Astrocyte of the spinal cord (primary cell): ENCODE measurements around the gene LMCD1.
A peak's percentile ranks its signal among the peaks of the same experiment; 100 is the strongest.

Experiments used
- DNase-seq: peaks from one replicate; pipeline ENCODE4 v3.0.0; 2011; ENCODE audit warnings: low read depth, low spot score
- H3K4me3 ChIP-seq: 2 replicates; pipeline ENCODE4 v1.5.1; 2011; ENCODE audit warnings: low read depth, mild to moderate bottlenecking, low read length, moderate library complexity
- CTCF ChIP-seq: IDR thresholded peaks from 2 replicates; pipeline ENCODE4 v1.5.1; 2012; ENCODE audit warnings: low read depth, mild to moderate bottlenecking, low read length, inconsistent platforms
- in situ Hi-C: cut with HindIII; loops from 2 replicates; pipeline ENCODE4 v1.10.0; 2017; ENCODE audit warnings: low sequenced_read_pairs

LMCD1 gene

GRCh38 chr3:8604006-8604405, 102.4 kb downstream of the LMCD1 start:
- no peak overlapping the region for H3K4me3 ChIP-seq
- in situ Hi-C loops: no loop called here
- no peak for DNase-seq
- TF ChIP-seq CTCF: no peak

DNA sequence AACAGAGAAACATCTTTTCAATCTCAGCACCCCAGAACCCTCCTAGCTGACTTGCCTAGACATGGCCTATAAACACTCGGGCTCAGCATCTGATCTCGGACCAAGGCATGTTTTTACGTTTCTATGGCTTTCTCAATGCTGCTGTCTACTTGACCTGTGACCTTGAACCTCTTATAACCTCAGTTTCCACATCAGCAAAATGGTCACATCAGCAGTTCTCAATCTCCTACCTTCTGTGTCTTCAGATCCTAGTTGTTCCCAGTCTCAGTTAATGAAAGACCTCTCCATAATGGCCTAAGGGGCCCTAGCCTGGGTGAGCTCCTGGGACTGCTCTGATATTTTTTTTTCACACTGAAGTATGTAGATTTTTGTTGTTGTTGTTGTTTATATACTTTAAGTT, 103.4 kb downstream of the LMCD1 start:
- no peak for TF ChIP-seq CTCF
- no peak overlapping the region for H3K4me3 ChIP-seq
- in situ Hi-C loops: no loop called here
- no peak for DNase-seq

DNA sequence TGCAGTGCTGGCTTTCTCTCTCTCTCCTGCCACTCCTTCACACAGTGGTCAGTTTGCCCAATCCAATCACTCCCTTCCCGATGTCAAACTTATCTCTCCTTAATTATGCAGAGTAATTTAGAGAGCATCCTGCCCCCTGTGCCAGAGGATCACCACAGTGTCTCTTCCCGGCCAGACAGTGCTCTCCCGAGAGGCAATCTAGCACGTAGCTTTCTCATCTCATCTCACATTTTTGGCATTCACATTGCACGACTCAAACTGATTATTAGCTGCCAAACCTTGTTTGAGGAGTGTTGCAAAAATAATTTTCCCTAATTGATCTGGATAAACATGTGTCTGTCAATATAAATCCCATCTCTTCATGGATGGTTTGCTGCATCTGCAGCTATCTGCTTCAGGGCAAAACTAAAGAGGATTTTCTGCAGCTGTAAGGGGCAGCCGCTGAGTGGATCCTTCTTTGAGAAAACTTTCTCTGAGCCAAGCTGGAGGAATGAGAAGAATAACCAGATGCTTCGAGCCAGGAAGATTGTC, 105.1 kb downstream of the LMCD1 start:
- no peak for DNase-seq
- H3K4me3 ChIP-seq: no peak overlapping the region
- in situ Hi-C loops: no loop called here
- no peak for TF ChIP-seq CTCF

DNA sequence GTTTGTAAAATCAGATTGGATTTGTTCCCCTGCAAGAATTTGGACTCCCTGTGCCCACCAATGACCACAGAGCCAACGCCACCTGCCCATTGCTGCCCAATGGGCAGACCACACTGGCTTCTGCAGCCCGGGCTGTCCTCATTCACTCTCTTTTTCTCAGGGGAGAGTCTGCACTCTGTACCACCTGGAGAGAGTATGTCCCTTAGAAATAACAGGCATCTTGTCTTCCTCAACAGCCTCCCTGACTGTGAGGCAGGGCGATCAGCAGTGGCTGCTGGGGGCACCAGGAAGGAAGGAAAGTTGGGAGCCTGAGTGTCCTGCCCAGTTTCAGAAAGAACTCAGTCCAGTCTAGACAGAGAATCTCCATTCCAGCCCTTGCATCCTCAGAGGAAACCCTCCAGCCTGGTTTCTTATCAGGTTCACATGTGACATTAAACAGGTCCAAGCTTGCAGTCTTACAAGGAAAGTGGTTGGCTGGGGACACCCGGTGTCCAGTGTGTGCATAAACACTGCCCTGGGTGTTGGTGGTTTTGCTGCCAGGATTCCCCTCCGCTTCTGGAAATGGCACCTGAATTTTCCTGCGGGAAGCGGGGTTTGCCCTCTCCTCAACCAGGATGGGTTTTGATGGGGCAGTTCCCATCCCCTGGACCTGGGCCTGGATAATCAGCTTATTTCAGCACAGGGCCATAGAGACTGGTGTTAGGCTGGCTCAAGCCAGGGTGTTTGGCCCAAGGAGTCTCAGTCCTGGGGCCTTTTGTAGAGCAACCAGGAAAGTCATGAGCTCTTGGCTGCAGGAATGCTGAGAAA, 105.8 kb downstream of the LMCD1 start:
- in situ Hi-C loops: no loop called here
- no peak overlapping the region for H3K4me3 ChIP-seq
- peak; percentile 80 for DNase-seq
- peak; percentile 83 for TF ChIP-seq CTCF

DNA sequence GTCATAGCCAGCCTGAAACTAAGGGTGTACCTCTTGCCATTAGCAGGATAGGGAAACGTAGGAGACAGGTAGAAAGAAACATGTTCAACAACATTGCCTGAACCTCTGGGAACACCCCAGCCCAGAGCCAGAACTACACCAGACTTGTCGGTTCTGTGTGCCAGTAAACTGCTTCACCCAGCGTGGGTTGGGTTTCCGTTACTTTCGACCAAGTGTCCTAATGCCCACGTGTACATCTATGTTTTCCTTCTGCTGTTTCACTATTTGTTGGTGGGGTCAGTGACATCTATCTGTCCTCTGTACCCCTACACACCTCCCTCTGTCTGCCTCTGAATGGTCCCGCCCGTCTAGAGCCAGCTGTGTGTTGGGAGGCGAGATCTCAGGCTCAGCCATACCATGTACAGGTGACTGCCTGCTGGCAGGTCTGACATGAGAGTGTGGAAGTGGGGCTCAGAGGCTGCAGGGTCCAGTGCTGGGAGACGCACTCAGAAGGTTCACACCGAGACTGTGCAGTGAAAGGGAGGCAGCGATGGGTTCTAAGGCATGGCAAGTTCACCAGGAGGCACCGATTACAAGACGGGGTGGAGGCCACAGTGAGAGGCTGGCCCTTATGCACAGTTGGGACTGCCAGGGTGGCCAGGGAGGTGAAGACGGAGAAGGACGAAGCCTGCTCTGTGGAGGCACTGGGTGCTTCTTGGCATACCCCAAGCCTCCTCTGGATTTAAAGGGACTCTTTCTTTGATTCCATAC, 106.6 kb downstream of the LMCD1 start:
- H3K4me3 ChIP-seq: no peak overlapping the region
- DNase-seq: no peak
- in situ Hi-C loops: no loop called here
- no peak for TF ChIP-seq CTCF

DNA sequence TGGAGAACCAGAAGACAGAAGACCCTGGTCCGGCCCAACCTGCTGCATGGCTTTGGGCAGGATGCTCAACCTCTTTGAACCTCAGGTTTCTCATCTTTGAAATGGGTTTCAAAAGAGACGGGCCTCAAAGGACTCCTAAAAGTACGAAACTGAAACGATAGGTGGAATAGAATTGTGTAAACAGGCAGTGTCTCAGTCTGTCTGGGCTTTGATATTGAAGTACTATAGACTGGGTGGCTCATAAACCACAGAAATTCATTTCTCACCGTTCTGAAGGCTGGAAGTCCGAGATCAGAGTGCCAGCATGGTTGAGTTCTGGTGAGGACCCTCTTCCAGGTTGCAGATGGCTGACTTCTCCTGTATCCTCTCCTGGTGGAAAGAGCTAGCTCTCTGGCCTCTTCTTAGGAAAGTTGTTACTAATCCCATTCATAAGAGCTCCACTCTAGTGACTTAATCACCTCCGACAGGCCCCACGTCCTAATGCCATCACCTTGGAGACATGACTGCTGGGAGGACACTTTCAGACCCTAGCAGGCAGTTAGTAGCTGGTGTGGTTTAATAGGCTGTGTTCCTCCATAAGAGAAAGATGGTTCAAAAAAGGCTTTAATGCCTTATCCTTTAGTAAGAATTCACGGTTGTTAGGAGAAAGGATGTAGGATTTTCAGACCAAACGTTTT, 107.3 kb downstream of the LMCD1 start:
- DNase-seq: no peak
- in situ Hi-C loops: no loop called here
- H3K4me3 ChIP-seq: no peak overlapping the region
- TF ChIP-seq CTCF: no peak
